Esophagus (tissue), 2 donors: ENCODE measurements around the gene NSD1. TPM values are rescaled to one million over a fixed set of nuclear protein-coding genes. Genes with fewer than 3 reads are reported as not detected.

Experiments used
- H3K27ac ChIP-seq, 2 donors: one replicate each; pipeline ENCODE4 v1.5.1; 2013; ENCODE audit warnings: low read depth in 2 of 2, mild to moderate bottlenecking in 2 of 2, inconsistent platforms in 1 of 2, low read length in 1 of 2, moderate library complexity in 1 of 2
- H3K27me3 ChIP-seq, 2 donors: one replicate each; pipeline ENCODE4 v1.6.1; 2013; ENCODE audit warnings: low read length in 2 of 2, control low read depth in 1 of 2, mild to moderate bottlenecking in 1 of 2; ENCODE audit not compliant: insufficient read depth in 2 of 2, control insufficient read depth in 1 of 2
- H3K36me3 ChIP-seq, 2 donors: one replicate each; pipeline ENCODE4 v1.6.1; 2013; ENCODE audit warnings: low read length in 1 of 2; ENCODE audit not compliant: control insufficient read depth in 2 of 2, insufficient read depth in 2 of 2
- H3K4me1 ChIP-seq, 2 donors: one replicate each; pipeline ENCODE4 v1.6.1; 2013; ENCODE audit warnings: low read length in 1 of 2; ENCODE audit not compliant: control insufficient read depth in 2 of 2, insufficient read depth in 2 of 2
- H3K4me3 ChIP-seq, 2 donors: one replicate each; pipeline ENCODE4 v1.5.1; 2013; ENCODE audit warnings: low read length in 2 of 2, mild to moderate bottlenecking in 2 of 2, low read depth in 1 of 2, moderate library complexity in 1 of 2
- H3K9me3 ChIP-seq, 2 donors: one replicate each; pipeline ENCODE4 v1.6.1; 2013; ENCODE audit warnings: mild to moderate bottlenecking in 2 of 2, low read depth in 1 of 2, low read length in 1 of 2, moderate library complexity in 1 of 2; ENCODE audit not compliant: control insufficient read depth in 2 of 2, insufficient read depth in 1 of 2
- WGBS, 2 donors: extraction: QIAGEN DNeasy Blood & Tissue Kit; methylation state at CpG; one replicate each; pipeline ENCODE4 v1.1.7; 2013; 5-methylcytosine and 5-hydroxymethylcytosine counted together
- polyA plus RNA-seq, 2 donors: library from polyadenylated mRNA; stranded (reverse); fragments of 200-250 nt; gene quantifications; one replicate each; pipeline ENCODE4 v1.2.3, GENCODE V29; 2013
- donor health status: healthy with polysubstance abuse.
- donor health status: Bipolar disorder and iron deficiency.

NSD1 gene
- polyA plus RNA-seq, 2 donors, result 7.4 to 8.7 TPM

DNA sequence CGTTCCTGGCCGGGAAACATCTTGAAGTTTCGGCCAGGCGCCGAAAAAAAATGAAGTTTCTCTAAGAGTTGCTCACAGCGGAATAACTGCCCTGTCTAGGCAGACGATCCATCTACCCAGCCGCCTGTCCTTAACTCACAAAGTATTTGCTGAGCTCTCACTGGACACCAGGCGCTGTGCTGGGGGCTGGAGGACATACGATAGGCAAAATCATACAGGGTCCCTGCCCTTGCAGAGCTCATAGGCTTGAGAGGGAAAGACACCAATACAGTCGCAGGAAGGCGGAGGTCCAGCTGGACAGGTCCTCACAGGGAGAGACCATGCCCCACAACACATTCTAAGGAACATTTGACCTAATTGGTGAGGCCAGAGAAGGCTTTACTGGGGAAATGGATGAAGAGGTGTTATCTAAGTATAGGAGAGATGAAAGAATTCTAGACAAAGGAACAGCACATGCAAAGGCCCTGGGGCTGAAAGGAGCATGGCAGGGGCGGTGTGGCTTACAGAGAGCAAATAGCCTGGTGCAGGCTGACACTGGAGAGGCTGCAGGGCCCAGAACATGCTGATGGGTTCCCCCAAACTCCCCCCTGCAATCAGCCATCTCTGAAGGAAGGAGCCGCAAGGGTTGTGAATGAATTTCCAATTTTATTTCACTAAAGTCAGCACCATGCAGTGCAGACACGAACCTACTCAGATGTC is 180.1 kb downstream of the NSD1 start:
- Histone ChIP-seq H3K27ac (no peak overlapping the region), H3K9me3 (peaks cover 0 to 3% of the 10 kb centered on the region in 2 donors), H3K27me3 (no peaks in the 10 kb centered on the region), H3K4me1 (peaks cover 14 to 15% of the 10 kb centered on the region in 2 donors), H3K36me3 (peaks cover 0 to 4% of the 10 kb centered on the region in 2 donors), H3K4me3 (no peak overlapping the region)
- 92 to 94% methylated on average over 15 of the region's 15 CpGs for WGBS, 2 donors

DNA sequence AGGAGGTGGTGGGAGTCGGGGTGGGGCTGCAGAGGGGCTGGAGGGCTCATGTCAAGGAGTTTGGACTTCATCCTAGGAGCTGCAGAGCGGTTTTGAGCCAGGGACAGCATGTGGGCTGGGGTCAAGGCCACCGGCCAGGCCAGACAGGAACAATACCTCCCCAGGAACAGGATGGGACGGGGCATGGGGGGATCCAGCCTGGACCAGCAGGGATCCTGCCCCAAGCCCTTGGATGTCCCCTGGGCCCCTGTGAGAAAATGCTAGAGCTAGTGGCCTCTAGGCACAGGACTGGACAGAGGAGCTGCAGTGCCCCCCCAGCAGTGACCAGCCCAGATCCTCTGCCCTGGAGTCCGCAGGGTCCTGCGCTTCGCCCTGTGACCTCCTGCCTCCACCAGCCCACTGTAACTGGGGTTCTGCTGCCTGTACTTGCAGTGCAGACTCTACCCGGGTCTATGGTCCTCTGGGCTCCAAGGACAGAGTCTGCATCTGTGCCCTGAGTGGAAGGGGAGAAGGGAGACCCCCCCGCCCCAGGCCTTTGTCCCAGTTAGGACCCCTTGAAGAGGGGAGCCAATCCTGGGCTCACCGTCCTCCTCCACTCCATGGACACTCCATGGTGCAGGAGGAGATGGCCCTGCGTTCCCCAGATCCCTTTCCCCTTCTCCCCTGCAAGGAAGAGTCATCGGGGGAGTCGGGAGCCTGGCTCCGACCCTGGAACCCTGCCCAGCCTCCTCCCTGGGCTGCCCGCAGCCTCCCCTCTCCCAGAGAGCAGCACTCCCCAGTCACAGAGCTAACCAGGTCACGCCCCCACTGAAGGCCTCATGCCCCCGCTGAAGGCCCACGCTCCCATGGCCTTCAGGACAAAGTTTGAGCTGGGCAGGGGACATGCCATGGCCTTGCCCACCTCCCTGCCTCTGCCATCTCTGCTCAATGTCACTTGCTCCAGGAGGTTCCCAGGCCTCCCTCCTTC is 181.1 kb downstream of the NSD1 start:
- no peak overlapping the region for H3K4me3 ChIP-seq
- H3K4me1 ChIP-seq, result peaks cover 14 to 15% of the 10 kb centered on the region in 2 donors
- no peak overlapping the region for H3K27ac ChIP-seq
- peaks cover 0 to 4% of the 10 kb centered on the region in 2 donors for H3K36me3 ChIP-seq
- H3K9me3 ChIP-seq, result peaks cover 0 to 3% of the 10 kb centered on the region in 2 donors
- no peaks in the 10 kb centered on the region for H3K27me3 ChIP-seq
- WGBS, 2 donors, result 87 to 88% methylated on average over 17 to 18 of the region's 18 CpGs

DNA sequence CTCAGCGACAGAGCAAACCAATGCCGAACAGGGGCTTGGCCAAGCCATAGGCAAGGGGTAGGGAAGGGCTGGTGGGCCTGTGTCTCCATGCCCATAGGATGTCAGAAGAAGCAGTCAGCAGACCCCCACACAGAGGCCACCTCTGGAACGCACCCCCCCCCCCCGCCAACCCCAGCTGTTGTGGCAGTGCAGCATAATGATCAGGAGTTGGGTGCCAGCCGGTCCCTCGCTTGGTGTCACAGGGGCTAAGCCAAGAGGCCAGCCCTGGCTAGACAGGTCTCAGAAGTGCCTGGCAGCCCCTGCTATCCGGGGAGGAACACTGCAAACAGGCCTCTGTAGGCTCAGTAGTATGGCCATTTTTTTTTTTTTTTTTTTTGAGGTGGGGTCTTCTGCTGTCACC is 181.8 kb downstream of the NSD1 start:
- H3K4me3 ChIP-seq, result no peak overlapping the region
- H3K27ac ChIP-seq, result no peak overlapping the region

DNA sequence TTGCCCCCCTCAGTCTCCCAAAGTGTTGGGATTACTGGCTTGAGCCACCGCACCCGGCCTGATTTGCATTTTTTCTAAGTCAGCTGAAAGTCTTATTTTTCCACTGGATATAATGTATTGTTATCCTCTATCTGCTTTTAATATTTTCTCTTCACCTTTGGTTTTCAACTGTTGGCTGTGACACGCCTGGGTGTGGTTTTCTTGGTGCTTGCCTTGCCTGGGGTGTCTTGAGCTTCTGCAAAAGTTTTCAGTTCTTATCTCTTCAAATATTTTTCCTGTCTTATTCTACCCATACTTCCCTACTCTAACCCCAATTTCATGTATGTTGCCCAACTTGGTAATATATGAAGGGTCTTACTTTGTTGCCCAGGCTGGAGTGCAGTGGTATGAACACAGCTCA is 182.4 kb downstream of the NSD1 start:
- Histone ChIP-seq H3K4me3 (no peak overlapping the region), H3K4me1 (peaks cover 11 to 12% of the 10 kb centered on the region in 2 donors), H3K27me3 (no peaks in the 10 kb centered on the region), H3K36me3 (peaks cover 0 to 13% of the 10 kb centered on the region in 2 donors), H3K9me3 (peaks cover 0 to 3% of the 10 kb centered on the region in 2 donors), H3K27ac (no peak overlapping the region)
- 95 to 98% methylated on average over 3 of the region's 3 CpGs for WGBS, 2 donors

More for the DNA sequence above, 181.8 kb downstream of the NSD1 start:
- peaks cover 14 to 15% of the 10 kb centered on the region in 2 donors for H3K4me1 ChIP-seq
- WGBS, 2 donors, result 94 to 95% methylated on average over 6 to 7 of the region's 7 CpGs
- H3K36me3 ChIP-seq, result peaks cover 0 to 9% of the 10 kb centered on the region in 2 donors
- H3K9me3 ChIP-seq, result peaks cover 0 to 3% of the 10 kb centered on the region in 2 donors
- H3K27me3 ChIP-seq, result no peaks in the 10 kb centered on the region

DNA sequence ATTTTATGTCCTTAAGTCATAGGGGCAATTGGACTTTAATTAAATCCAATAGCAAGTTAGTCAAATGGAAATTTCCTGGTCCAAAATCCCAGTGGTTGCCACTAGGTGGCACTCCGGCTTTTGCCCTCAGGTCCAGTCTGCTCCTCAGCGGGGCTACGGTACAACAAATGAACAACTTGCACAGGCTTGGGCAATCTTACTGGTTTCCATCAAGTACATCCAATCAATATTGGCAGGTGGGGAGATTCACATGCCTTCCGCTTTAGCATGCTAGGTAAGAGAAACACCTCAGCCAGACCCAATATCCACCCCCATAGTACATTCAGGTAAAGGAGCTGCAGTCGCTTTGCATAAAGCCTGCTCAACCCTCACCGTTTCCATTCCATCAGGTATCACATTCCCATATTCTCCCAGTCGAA is 184.4 kb downstream of the NSD1 start:
- peaks cover 0 to 3% of the 10 kb centered on the region in 2 donors for H3K9me3 ChIP-seq
- 26 to 27% methylated on average over 7 of the region's 7 CpGs for WGBS, 2 donors
- H3K27me3 ChIP-seq, result no peaks in the 10 kb centered on the region
- H3K4me3 ChIP-seq, result no peak overlapping the region
- peaks cover 0 to under 1% of the 10 kb centered on the region in 2 donors for H3K4me1 ChIP-seq
- H3K36me3 ChIP-seq, result peaks cover 0 to 14% of the 10 kb centered on the region in 2 donors
- peak overlapping the region in 1 of 2 donors; percentile 3 for H3K27ac ChIP-seq

DNA sequence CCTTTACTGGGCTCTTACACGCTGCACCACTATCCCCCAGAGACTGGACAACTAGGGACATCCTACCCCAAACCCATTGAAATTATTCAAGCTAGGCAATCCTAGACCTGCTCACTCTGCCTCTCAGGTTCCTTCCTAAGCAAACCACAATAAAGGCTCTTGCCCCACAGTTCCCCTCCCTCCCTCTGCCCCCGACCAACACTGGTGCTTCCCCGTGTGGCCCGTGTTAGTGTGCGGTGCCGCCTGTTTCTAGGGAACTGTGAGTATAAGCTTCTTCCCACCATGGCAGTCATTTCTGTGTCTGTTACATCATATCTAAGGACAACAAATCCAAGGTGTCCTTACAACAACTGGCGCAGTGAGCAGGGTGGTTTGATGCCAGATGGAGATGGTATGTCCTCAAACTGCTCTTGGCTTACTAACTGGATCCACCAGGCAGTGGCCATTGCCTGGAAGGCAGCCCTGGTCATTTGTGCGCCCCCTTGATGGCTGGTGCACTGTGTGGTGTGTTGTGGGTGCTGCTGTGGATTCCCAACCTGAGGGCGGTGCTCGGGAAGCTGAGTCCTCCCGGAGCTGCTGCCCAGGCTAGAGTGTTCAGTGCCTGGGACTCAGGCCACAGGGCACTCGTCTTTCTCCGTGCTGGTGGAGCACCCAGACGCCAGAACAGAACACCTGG is 186.5 kb downstream of the NSD1 start:
- H3K27me3 ChIP-seq, result no peaks in the 10 kb centered on the region
- no peaks in the 10 kb centered on the region for H3K4me1 ChIP-seq
- H3K9me3 ChIP-seq, result peaks cover 0 to 2% of the 10 kb centered on the region in 2 donors
- H3K36me3 ChIP-seq, result peaks cover 0 to 16% of the 10 kb centered on the region in 2 donors
- no peak overlapping the region for H3K27ac ChIP-seq
- 90 to 92% methylated on average over 14 of the region's 14 CpGs for WGBS, 2 donors
- H3K4me3 ChIP-seq, result no peak overlapping the region

DNA sequence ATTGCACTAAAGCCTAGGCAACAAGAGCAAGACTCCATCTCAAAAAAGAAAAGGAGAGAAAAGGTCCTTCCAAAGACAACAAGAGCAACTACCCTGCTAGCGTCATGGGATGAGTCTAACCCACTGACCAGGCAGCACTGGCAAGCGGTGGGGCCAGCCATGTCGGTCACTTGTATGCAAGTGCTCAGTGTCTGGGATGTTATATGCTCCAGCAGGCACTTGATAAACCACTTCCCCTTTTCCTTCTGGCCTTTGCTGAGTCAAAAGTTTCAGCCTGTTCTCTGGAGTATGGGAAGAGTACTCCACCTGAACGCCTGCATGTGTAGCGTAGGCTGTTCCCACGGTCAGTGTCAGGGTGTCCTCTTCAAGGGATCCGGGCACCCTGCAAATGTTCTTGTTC is 187.3 kb downstream of the NSD1 start:
- Histone ChIP-seq H3K36me3 (peaks cover 0 to 14% of the 10 kb centered on the region in 2 donors), H3K9me3 (no peaks in the 10 kb centered on the region), H3K4me1 (no peaks in the 10 kb centered on the region), H3K4me3 (no peak overlapping the region), H3K27ac (no peak overlapping the region), H3K27me3 (no peaks in the 10 kb centered on the region)
- 90% methylated on average over 7 of the region's 7 CpGs for WGBS, 2 donors

DNA sequence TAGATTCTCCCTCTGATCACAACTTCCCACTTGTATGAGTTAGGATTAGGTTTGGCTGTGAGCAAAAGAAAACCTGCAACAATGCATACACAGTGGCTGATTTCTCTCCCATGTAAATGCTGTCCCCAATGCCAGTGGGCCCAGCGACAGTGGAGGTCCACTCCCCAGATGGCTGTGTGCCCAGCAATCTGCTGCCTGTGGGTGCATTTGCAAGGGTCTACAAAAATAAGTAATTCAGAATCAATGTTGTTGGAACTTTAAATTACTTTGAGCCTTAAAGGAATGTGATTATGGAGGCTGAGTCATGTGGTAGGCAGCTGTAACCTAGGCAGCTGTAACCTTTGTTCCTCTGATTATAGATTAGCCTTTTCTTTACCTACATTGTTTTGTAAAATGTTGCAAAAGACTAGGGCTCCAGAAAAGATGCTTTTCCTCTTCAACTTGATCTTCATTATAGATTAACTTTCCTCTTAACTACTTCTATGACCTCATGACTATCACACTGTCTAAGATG is 192.4 kb downstream of the NSD1 start:
- WGBS, 2 donors, result 61 to 78% methylated on average over 1 of the region's 1 CpG
- Histone ChIP-seq H3K4me1 (no peaks in the 10 kb centered on the region), H3K4me3 (no peak overlapping the region), H3K27ac (no peak overlapping the region), H3K9me3 (no peaks in the 10 kb centered on the region), H3K27me3 (no peaks in the 10 kb centered on the region), H3K36me3 (peaks cover 3 to 14% of the 10 kb centered on the region in 2 donors)
